Spinal cord (tissue), 10 donors: ENCODE data around the gene BSN. TPM values are rescaled to one million over a fixed set of nuclear protein-coding genes. Genes with fewer than 3 reads are reported as not detected.
A peak's percentile ranks its signal among the peaks of the same experiment; 100 is the strongest.
"Not testable (repeated sequence)": the region's sequence is repeated elsewhere in the genome, so short reads cannot be mapped to it uniquely, and the experiment has no call there.

Experiments used
- DNase-seq, 6 donors: peaks; one replicate each; pipeline versions ENCODE4 v3.0.0 to v3.0.0-alpha.2; 2013 to 2015; ENCODE audit warnings: low spot score in 6 of 6, low read depth in 4 of 6
- H3K27ac ChIP-seq: one replicate; pipeline ENCODE4 v1.5.1; 2013; ENCODE audit warnings: low read depth, low read length, control low read depth
- H3K27me3 ChIP-seq: one replicate; pipeline ENCODE4 v1.6.1; 2013; ENCODE audit warnings: low read length; ENCODE audit not compliant: control insufficient read depth, insufficient read depth
- H3K36me3 ChIP-seq: one replicate; pipeline ENCODE4 v1.6.1; 2013; ENCODE audit warnings: low read length; ENCODE audit not compliant: control insufficient read depth, insufficient read depth
- H3K4me1 ChIP-seq: one replicate; pipeline ENCODE4 v1.6.1; 2013; ENCODE audit warnings: low read length; ENCODE audit not compliant: control insufficient read depth, insufficient read depth
- H3K4me3 ChIP-seq: one replicate; pipeline ENCODE4 v1.5.1; 2013; ENCODE audit warnings: low read depth, low read length, control low read depth
- H3K9me3 ChIP-seq: one replicate; pipeline ENCODE4 v1.6.1; 2013; ENCODE audit warnings: low read length; ENCODE audit not compliant: control insufficient read depth, insufficient read depth
- WGBS: methylation state at CpG from one replicate; pipeline ENCODE4 v1.1.5; 2013; ENCODE audit warnings: missing lambda C conversion rate; ENCODE audit not compliant: insufficient coverage; 5-methylcytosine and 5-hydroxymethylcytosine counted together
- polyA plus RNA-seq, 2 donors: library from polyadenylated mRNA; unstranded; fragments of 120-200 nt; gene quantifications; one replicate each; pipeline ENCODE4 v1.2.1, GENCODE V29; 2013; ENCODE audit not compliant: insufficient read length in 2 of 2
- total RNA-seq, 2 donors: library from RNA; depleted of rRNA in 1 of 2; stranded (reverse); fragments of 120-200 nt in 1 of 2; fragments of >200 nt in 1 of 2; gene quantifications; one replicate each; pipeline versions ENCODE4 v1.2.3 to v1.2.4, GENCODE V29; 2013 to 2014
- donor health status: healthy.

BSN gene
- total and polyA plus RNA-seq, 4 donors, result 6.9 to 19.4 (median 16.1) TPM

DNA sequence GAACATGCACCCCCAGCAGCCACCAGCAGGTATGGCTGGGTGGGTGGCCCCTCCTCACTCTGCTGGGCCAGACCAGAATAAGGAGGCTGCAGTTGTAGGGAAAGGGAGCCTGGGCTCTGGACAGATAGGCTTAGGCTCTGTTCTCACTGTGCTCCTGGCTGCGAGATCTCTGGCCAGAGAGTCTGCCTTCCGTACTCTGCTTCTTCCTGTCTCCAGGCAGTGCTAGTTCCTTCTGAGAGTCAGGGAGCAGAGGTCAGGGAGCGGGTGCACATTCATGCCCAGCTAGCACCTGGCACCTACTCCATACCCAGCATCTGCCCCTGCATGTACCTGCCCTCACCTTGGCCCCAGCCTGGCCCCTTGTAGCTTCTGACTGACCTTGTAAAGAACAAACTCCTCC lies 137.2 kb downstream of the BSN start:
- WGBS, result 97% methylated on average over 3 of the region's 3 CpGs
- not testable (repeated sequence) for H3K36me3 ChIP-seq, H3K27me3 ChIP-seq, DNase-seq, H3K27ac ChIP-seq, H3K4me3 ChIP-seq, H3K9me3 ChIP-seq
- H3K4me1 ChIP-seq, result peaks cover 42% of the 10 kb centered on the region

DNA sequence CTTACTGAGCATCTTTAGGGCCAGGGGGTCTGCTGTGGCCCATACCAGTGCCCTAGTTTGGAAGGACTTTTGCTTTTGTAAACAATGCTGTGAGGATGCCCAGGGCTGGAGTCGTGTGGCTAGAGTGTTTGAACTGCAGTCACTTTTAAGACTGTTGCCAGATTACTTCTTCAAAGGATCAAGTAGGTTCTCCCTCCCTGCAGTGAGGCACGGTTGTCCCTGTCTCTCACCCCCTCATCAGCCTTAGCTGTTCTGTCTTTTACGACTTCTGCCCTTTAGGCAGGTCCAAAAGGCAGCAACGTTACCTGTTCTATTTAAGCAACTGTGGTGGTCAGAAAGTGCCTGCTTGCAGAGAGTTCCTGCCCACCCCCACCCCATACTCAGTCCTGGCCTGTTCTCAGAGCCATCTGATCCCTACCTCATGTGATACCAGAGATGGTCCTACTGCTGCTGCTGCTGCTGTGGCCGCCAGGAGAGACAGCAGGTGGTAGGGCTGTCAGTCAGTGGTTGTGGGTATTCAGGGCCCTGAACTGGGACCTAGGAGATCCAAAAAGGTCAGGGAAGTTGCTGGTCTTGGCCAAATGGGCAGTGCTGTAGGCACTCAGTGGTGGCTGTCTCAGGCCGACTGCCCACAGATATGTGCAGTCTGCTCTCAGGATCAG lies 140.3 kb downstream of the BSN start:
- H3K4me3 ChIP-seq, H3K27ac ChIP-seq, DNase-seq, H3K27me3 ChIP-seq, H3K9me3 ChIP-seq: not testable (repeated sequence)
- Histone ChIP-seq H3K4me1 (peaks cover 19% of the 10 kb centered on the region), H3K36me3 (peaks cover 33% of the 10 kb centered on the region)
- WGBS, result 57% methylated on average over 4 of the region's 6 CpGs

DNA sequence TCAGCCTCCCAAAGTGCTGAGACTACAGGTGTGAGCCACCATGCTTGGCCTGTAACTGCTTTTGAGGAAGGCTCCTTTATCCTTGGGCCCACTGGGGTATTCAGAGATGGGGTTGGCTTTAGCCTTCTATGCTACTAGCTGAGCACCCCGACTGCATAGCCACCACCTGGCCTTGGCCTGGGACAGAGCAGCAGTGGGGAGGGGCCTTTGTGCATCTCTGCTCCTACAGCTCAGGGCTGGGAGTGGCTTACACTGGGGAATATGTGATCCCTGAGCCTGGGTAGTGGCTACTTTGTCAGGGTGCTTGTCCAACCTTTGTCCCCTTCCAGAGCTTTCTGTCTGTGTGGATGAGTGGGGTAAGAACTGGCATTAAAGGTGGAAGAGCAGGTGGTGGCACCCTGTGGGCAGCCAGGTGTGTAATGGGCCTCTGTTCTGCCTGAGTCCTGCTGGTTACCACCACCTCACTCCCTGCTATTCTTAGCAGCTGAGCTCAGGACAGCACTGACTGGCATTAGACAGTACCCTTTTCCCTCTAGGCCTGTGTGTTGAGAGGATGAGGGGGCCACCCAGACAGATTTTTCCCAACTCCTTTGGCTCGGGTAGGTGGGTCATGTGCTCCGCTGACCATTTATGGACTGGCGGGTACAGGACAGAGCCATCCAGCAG lies 141.2 kb downstream of the BSN start:
- not testable (repeated sequence) for H3K27me3 ChIP-seq, H3K27ac ChIP-seq, H3K9me3 ChIP-seq, H3K4me3 ChIP-seq, DNase-seq
- WGBS, result no CpG with 5 or more reads among the region's 4 CpGs
- Histone ChIP-seq H3K36me3 (peaks cover 42% of the 10 kb centered on the region), H3K4me1 (peaks cover 12% of the 10 kb centered on the region)

DNA sequence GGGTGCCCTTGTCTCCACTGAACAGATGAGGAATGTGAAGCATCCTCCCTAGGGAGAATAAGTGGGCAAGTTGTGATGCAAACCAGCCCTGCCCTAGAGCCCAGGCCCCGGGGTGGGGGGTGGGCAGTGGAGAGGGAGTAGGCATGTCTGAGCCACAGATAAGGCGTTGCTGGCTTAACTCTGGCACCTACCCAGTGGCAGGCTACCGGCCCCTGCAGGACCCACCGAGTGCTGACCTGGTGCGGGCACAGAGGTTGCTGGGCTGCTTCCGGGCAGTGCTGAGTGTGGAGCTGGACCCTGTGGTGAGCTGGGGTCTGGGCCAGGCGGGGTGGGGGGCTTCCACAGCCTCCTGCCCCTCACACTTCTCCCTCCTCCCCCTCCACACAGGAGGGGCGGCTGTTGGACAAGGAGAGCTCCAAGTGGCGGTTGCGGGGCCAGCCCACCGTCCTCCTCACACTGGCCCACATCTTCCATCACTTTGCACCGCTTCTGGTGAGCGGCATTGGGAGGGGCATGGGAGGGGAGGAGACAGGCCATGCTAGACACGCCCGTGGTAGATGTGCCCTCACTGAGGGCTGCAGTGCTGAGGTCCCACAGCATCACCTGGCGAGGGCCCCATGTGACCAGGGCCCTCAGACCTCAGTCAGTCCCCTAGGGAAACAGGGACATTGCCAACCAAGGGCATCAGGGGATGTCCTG lies 145.2 kb downstream of the BSN start:
- no peaks in the 10 kb centered on the region for H3K4me1 ChIP-seq
- no peak overlapping the region for H3K4me3 ChIP-seq
- H3K27ac ChIP-seq, result no peak overlapping the region
- 92% methylated on average over 10 of the region's 16 CpGs for WGBS
- DNase-seq, result no peak
- no peaks in the 10 kb centered on the region for H3K9me3 ChIP-seq
- H3K36me3 ChIP-seq, result peaks cover 79% of the 10 kb centered on the region
- H3K27me3 ChIP-seq, result no peaks in the 10 kb centered on the region

DNA sequence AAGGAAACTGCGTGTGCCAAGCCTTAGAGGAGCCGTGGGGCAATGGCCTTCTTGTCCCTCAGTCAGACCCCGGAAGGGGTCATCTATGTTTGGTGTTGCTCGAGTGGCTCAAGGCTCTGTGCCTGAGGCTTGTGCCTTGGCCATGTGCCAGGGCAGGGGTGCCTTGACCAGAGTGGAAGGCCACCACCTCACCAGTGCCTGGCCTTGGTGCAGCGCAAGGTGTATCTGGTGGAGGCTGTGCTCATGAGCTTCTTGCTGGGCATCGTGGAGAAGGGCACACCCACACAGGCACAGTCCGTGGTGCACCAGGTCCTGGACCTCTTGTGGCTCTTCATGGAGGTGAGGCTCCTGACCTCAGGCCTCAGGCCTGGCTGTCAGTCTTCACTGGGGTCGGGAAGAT lies 145.7 kb downstream of the BSN start:
- Histone ChIP-seq H3K36me3 (peaks cover 85% of the 10 kb centered on the region), H3K4me3 (no peak overlapping the region), H3K4me1 (no peaks in the 10 kb centered on the region), H3K27ac (no peak overlapping the region), H3K27me3 (no peaks in the 10 kb centered on the region), H3K9me3 (no peaks in the 10 kb centered on the region)
- no peak for DNase-seq
- WGBS, result 92% methylated on average over 8 of the region's 8 CpGs

DNA sequence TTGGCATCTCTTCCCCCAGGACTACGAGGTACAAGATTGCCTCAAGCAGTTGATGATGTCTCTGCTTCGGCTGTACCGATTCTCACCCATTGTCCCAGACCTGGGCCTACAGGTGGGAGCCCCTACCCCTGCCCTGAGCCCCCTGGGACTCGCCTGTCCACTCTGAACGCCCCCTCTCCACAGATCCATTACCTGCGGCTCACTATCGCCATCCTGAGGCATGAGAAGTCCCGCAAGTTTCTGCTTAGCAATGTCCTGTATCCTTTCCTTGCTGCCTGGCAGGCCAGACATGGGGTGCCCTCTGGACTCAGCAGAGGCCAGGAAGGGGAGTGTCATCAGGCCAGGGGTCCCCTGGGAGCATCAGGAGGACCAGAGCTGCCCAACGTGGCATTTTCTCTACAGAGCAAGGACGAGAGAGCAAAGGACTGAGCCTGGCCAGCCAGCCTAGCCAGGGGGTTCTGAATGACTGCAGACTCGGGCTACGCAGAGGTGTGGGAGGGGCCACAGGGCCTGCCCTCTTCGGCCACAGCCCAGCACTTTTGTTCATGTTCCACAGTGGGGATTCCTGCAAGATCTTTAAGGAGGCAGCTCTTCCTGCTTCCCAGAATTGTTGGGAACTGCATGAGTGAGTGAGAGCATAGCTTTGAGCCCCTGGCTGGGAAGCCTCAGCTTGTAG lies 146.3 kb downstream of the BSN start:
- Histone ChIP-seq H3K4me3 (no peak overlapping the region), H3K4me1 (no peaks in the 10 kb centered on the region), H3K36me3 (peaks cover 90% of the 10 kb centered on the region), H3K9me3 (no peaks in the 10 kb centered on the region), H3K27ac (no peak overlapping the region), H3K27me3 (no peaks in the 10 kb centered on the region)
- DNase-seq, result no peak
- 69% methylated on average over 13 of the region's 13 CpGs for WGBS

DNA sequence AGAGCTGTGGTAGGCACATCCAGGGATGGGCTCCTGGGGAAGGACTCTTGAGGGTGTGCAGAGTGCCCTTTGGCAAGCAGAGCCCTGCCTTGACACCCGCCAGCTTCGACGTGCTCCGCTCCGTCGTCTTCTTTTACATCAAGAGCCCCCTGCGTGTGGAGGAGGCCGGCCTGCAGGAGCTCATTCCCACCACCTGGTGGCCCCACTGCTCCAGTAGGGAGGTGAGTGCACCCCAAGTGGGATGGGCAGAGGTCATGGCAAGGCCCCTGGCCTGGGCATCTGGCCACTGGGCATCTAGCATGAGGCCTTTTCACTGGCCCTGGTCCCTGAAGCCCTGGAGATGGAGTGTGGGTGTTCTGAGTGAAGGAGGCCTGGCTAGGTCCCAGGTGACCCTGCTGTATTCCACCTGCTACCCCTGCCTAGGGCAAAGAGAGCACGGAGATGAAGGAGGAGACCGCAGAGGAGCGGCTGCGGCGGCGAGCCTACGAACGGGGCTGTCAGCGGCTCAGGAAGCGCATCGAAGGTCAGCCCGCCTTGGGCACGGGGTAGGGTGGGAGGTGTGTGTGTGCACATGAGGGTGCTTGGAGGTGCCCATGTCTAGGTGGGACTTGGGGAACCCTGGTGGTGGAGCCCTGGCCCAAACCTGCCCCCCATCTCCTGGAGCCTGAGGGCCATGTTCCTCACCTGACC lies 147.3 kb downstream of the BSN start:
- no peak overlapping the region for H3K4me3 ChIP-seq
- no peaks in the 10 kb centered on the region for H3K4me1 ChIP-seq
- DNase-seq, result no peak
- no peak overlapping the region for H3K27ac ChIP-seq
- no peaks in the 10 kb centered on the region for H3K9me3 ChIP-seq
- no peaks in the 10 kb centered on the region for H3K27me3 ChIP-seq
- WGBS, result 76% methylated on average over 17 of the region's 21 CpGs
- H3K36me3 ChIP-seq, result peaks cover 100% of the 10 kb centered on the region

DNA sequence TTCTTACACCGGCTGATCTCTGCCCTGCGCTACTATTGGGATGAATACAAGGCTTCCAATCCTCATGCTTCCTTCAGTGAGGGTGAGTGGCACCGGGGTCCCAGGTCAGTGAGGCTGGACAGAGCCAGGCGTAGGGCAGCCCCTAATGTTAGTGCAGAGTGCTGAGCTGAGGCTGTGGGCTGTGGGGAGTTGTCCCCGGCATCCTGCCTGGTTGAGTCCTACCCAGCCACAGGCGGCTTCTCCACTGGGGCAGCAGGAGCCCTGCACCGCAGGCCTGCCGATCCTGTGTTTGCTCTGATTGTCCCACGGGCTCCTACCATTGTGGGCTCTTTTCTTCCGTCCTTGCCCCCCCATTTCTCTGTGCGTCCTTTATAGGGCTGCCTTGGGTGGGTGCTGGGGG lies 148.4 kb downstream of the BSN start:
- no peak for DNase-seq
- H3K4me3 ChIP-seq, result no peak overlapping the region
- no peaks in the 10 kb centered on the region for H3K27me3 ChIP-seq
- H3K36me3 ChIP-seq, result peaks cover 98% of the 10 kb centered on the region
- H3K27ac ChIP-seq, result no peak overlapping the region
- 95% methylated on average over 8 of the region's 11 CpGs for WGBS
- peaks cover 3% of the 10 kb centered on the region for H3K4me1 ChIP-seq
- H3K9me3 ChIP-seq, result no peaks in the 10 kb centered on the region

DNA sequence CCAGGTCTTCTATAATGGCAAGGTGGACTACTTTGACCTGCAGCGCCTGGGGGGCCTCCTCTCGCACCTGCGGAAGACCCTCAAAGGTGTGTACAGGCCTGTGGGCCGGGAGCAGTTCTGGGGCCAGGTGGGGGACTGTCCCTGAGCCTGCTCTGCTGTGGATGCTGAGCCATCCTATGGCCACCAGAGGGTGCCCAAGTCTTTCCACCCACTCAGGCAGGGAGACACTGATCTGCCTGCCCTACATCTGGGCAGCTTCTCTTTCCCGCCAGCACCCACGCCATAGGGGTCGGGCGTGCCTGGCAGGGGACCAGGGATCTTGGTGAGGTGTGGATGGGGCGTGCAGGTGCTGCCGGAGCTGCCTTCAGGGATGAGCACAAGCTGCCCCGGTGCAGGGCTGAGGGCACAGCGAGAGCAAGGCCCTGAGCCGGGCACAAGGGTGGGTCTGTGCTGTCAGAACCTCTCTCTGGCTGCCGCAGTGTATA lies 149.2 kb downstream of the BSN start:
- 69% methylated on average over 14 of the region's 14 CpGs for WGBS
- H3K4me1 ChIP-seq, result peaks cover 3% of the 10 kb centered on the region
- DNase-seq, result peak in 2 of 6 donors; percentile 67 to 68
- H3K9me3 ChIP-seq, result no peaks in the 10 kb centered on the region
- no peak overlapping the region for H3K27ac ChIP-seq
- H3K4me3 ChIP-seq, result no peak overlapping the region
- peaks cover 97% of the 10 kb centered on the region for H3K36me3 ChIP-seq
- no peaks in the 10 kb centered on the region for H3K27me3 ChIP-seq
